Anterior cingulate cortex (tissue), 58 donors: ENCODE data around the gene PADI1.

Source experiments
- DNase-seq, 58 donors: peaks; one replicate each; lab custom pipeline; 2025; lab: John Stamatoyannopoulos, UW

Gene PADI1

DNA sequence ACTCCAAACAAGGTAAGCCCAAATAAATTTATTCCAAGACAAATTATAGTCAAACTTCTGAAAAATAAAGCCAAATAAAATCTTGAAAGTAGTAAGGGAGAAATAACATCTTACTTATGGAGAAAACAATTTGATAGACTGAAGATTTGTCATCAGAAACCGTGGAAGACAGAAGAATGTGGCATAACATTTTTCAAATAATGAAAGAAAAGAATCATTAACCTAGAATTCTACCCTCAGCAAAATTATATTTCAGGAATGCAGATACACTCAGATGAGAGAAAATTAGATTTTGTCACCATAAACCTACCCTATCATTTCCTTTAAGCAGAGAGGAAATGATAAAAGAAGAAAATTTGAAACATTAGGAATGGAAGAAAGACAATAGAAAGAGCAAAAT, 27.3 kb upstream of the PADI1 start:
- no peak for DNase-seq

DNA sequence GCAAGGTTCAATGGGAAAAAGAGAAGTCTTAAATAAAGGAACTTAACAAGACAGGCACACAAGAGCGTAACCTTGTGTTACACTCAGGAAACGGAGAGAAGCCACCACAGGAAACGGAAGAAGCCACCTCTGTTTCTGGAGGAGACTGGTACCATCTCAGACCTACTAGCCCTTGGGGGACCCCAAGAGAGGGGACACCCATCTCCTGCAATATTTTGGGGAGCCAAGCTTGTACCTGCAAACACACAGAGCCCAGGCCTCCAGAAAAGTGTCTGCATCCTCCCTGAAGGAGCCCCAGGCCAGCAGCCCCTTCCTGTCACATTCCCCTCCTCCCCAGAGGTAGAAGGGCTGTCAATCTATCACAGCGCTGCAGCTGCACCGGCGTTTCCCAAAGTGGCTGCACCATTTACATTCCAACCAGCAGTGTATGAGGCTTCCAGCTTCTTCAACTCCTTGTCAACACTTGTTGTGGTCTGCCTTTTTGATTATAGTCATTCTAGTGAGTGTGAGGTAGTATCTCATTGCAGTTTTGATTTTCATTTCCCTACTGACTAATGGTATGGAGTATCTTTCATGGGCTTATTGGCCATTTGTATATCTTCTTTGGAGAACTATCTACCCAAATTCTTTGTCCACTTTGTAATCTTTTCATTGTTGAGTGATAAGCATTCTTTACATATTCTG, 23.0 kb upstream of the PADI1 start:
- peak in 1 of 58 donors; percentile 1 for DNase-seq

DNA sequence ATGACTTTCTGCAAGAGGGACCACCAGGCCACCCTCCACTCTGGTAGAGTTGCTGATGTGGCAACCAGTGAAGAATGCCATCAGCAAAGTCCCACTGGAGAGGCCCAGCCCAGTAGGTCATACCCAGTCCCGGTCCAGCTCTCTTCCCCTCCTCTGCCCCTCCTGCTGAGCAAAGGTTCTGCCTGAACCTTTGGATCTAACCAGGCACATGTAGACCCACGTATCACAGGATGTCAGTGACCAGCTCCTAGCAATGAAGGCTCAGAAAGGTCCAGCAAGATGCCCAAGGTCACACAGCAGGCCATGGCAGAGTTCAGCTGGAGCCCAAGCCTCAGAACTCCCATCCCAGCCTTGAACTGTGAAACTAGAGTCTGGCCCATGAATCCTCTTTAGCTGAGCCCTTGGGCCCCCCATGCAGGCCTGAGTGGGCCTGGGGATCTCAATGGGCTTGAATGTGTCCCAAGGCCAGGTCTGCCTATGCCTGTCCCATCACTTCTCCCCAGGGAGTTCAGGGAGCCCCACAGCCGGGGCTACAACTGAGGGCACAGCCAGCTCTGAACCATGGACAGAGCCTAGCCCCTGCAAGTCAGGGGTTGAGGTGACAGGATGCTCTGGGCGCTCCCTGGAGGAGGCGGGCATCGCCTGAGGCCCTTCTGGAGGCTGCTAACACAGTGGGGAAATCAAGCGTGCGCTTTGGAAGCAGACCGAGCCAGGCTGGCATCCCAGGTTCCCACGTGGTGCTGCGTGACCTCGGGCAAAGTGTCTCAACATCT, 21.4 kb upstream of the PADI1 start:
- no peak for DNase-seq

DNA sequence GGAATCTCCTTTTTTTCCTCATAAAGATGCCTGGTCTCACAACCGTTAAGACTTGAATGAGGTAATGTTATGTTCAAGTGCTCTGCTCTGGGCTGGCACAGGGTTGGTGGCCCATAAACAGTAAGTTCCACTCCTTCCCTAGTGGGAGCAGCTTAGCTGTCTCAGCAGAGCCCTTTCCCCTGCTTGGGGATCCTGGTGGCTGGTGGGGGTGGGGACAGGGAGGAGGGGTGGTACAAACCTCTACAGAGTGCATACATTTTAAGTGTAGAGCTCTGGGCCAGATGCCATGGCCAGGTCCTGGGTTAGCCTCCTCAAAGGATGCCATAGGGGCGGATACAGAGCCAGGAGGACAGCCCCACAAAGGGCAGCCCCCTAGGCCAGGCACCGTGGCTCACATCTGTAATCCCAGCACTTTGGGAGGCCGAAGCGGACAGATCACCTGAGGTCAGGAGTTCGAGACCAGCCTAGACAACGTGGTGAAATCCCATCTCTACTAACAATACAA, 20.7 kb upstream of the PADI1 start:
- no peak for DNase-seq

DNA sequence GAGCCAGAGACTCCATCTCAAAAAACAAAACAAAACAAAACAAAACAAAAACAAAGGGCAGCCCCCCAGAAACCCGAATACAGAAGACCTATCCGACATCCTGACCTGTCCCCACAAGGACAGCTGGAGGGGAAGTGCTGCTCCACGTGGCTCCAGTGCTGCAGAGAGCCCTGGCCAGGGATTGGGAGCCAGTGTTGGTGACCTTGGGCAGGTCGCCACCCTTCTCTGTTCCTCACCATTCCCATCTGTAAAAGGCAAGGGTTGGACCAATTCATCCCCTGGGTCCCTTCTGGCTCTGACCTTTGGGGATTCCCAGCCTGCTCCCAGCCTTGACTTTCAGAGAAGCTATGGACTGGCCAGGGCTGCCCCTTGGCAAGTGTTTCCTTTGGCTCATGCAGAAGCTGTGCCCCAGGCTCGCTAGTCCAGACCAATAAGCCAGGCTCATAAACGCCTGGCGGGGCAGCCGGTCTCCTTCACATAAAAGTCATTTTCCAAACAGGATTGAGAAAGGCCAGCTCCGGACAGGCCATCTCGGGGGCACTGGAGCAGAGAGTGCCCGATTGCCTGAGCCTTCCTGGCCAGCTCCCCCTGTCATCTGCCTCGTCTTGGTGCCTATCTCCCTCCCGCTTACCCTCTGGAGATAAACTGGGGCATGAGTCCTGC, 20.0 kb upstream of the PADI1 start:
- DNase-seq = no peak

DNA sequence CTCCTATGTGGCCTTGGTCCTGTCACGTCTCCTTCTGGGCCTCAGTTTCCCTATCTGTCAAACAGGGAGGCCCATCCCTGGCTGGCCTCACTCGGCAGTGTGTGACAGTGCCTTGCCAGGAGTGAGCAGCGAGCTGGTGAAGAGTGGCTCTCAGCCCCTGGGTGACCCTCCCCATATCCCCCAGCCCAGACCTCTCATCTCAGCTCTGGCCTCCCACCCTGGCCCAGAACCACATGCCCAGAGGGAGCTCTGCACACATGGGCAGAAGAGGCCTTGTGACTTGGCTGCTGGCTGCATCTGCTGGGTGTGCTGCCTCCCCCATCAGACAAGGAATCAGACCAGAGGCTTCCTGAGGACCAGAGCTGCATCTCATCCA, 19.5 kb upstream of the PADI1 start:
- DNase-seq = no peak

DNA sequence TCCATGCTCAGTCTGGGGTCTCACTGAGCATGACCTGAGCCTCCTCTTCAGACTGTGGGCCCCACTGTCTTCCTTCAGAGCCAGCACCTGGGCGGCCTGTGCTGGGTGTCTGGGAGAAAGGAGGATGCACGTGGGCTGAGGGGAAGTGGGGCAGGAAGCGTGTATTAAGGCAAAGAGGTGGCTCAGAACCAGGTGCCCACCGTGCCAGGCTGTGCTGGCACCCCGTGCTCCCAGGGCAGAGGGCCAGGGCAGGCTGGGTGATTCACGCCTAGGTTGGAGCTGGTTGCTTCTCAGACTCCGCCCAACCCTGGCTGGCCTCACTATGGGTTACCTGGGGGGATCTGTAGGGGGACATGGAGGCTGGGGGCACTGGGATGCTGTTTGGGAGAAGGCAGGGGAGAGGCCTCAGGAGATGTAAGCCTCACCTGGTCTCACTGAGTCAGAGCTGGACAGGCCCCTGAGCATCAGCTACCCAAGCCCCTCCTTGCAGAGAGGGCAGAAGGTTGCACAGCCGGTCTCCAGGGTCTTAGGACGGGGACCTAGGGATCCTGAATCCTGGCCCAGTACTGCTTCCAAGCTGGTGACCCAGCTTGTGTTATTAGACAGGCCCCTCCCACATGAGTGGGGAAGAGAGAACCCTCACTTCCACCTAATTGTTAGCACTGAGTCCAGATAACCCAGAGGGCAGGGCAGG, 18.6 kb upstream of the PADI1 start:
- no peak for DNase-seq

DNA sequence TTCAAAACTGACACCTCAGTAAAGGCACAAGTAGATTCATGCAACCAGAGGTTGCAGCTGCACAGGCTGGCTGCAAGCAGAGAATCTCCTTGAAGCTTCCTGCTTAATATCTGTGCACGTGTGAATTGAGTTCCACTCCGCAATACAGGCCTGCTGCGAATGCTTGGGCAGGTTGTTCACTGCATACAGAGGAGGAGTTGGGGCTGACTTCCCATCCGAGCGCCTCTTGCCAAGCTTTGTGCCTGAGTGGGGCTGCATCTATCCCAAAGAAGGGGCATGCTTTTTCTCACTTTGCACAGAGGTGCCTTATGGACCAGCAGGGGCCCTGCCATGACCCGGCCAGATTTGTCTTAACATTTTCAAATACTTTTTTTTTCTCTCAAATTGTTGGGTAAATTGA, 17.9 kb upstream of the PADI1 start:
- no peak for DNase-seq

DNA sequence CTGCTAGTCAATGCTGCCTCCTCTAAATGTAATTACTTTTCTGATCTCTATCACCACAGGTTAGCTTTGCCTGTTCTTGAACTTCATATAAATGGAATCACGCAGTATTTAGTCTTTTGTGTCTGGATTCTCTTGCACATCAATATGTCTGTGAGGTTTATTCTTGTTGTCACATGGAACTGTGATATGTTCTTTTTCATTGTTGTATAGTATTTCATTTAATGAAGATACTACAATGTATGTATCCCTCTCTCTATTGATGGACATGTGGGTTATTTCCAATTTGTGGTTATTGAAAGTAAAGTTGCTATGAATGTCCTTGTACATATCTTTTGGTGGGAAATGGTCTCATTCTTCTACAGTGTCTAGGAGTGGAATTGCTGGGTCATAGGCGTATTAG, 16.7 kb upstream of the PADI1 start:
- DNase-seq = no peak

DNA sequence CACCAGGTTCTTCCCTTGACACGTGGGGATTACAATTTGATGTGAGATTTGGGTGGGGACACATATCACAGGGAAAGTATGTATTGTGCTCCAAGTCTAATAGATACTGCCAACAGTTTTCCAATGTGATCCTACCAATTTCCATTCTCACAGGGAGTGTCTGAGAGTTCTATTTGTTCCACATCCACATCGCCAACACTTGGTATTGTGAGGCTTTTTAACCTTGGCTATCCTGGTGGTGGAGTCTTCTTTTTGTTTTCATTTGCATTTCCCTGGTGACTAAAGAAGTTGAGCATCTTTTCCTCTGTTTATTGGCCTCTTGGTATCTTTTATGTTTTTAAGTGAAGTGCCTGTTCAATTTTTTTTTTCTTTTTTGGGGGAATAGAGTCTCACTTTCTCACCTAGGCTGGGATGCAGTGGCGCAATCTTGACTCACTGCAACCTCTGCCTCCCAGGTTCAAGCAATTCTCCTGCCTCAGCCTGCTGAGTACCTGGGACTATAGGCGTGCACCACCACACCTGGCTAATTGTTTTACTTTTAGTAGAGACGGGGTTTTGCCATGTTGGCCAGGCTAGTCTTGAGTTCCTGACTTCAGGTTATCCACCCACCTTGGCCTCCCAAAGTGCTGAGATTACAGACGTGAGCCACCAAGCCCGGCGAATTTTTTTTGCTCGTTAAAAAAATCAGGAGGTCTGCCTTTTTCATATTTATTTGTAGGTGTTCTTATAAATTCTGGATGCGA, 15.9 kb upstream of the PADI1 start:
- no peak for DNase-seq

DNA sequence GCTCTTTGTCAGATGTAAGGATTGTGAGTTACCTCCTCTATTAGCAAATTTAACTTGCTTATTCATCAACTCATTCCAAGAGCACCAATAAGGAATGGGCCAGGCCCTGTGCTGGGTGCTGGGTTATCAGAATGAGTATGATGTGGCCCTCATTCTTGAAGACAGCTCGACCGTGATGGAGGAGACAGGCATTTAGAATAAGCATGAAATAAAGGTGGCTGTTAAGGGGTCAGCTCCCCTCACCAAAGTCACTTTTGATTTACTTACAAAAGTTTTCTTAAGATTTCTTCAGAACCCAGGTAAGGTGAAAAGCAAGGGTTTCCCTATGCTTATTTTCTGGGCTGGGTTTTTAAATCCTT, 15.3 kb upstream of the PADI1 start:
- no peak for DNase-seq

DNA sequence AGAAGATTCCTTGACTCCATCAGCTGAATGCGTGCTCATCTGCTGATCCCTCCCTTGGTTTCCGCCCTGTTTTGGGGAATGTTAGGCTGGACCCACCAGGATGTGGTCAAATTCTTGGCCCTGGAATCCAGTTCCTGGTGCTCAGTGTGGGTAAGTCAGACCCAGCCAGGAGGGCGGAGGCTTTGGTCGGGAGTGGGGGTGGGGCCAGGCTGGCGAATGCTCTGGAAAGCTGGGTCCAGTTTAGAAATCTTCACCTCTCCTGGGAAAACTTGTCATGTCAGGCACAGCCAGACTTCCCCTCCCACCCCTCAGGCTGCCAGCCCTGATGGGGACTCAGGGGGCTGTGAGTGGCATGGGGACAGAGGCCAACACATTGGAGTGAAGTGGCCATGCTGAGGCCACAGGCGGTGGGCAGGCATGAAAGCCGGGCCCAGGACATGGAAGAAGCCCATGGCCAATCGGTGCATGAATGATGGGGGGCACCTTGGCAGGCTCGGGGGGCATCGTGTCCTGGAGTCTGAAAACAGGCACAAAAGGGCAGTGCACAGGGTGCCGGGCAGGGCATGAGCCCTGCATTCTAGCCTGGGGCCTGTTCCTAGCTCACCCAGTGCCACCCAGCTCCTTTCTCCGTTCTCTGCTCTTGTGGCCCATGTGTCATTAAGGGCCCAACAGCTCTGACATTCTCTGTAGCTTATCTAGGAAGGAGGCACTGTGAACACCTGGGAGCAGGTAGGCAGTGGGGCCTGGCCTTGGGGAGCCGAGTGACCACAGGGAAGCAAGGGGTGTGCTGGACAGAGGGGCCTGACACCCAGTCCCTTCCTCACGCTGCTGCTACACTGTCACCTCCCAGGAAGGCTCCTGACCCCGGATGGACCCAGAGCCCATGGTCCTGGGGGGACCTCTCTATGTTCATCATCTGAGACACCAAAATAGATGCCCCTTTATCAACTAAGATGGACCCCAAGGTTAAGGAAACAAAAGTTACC, 14.6 kb upstream of the PADI1 start:
- no peak for DNase-seq

DNA sequence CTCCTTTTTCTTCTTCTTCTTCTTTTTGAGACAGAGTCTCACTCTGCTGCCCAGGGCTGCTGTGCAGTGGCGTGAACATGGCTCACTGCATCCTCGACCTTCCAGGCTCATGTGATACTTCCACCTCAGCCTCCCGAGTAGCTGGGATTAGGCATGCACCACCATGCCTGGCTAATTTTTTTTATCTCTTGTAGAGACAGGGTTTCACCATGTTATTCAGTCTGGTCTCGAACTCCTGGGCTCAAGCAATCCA, 13.0 kb upstream of the PADI1 start:
- no peak for DNase-seq

DNA sequence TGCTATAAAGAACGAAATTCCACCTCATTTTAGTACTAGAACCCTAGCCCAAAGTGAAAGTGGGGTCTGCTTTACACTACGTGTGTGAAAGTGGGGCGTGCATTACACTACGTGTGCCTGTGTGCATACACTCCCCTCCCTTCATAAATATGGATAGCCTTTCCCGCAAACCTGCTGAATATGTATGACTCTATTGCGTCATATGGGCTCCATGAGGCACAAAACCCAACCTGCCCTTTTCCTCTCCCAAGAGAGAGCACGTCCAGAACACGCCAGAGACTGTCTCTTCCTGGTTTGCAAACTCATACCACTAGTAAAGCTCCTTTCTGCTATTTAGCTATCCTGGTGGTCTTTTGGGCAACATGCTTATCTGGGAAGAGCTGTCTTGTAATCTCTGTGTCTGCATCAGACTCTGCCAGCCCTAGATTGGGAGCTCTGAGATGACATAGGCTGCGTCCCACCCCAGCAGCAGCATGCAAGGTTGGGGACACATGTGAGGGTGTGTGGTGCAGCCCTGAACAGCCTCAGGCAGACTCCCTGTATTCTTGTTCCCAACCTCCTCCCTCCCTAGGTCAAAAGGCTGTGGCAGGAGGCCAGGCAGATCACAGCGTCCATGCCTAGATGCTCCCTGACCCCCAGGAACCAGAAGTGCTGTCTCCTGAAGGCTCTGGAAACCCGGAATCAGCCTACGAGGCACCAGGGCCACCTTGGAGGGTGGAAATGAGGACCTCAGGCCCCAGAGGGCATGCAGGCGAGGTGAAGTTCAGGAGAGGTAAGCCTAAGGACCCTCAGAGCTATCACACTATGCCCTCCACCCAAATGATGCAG, 12.3 kb upstream of the PADI1 start:
- no peak for DNase-seq

DNA sequence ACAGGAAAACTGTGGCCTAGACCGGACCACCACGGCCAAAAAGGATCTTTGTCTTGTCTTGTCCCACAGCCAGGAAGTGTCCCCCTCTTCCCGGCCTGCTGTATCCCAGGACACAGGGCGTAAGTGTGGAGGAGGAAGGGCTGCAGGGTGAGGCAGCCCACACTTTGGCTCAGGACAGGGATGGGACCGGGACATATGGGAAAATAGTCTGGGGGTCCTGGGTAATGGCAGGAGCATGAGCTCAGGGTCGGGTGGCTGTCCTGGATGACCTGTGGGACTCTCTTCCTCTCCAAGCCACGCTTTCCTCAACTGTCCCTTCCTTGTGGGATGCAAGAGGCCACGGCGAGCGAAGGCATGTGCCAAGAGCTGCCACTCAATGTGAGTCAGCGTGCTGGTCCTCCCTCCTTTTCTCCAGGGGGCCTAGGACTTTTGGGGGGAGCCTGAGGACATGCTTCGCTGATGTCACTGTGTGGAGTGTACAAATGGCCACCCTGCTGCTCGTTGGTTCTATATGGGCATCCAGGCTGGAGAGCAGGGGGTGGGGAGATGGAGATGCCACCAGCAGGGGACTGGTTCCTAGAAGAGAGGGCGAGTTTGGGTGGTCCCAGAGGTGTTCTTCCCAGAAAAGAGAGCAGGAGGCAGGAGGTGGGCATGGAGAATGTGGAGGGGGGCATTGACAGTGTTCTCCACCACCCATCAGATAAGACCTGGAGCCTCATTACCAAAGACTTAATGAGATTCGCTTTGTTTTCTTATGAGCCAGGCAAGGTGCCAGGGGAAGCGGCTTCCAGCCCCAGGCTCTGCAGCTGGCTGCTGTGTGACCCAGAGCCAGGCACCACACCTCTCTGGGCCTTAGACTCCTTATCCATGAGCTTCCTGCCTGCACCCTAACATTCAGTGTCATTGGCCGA, 11.5 kb upstream of the PADI1 start:
- no peak for DNase-seq

DNA sequence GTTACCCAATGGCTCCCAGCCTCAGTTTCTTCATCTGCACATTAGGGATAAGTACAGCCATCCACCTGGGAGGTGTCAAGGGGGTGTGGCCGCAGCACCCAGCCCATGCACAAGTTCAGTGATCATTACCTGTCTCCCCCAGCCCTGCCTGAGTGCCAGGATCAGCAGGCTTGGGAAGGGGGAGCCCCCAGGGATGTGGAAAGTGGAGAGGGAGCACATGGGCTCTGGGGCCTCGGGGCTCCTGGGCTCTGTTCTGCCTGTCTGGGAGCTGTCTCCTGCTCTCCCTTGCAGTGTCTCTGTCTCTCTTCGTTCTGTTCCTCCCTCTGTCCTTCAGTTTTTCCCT, 10.8 kb upstream of the PADI1 start:
- DNase-seq = no peak
